Lower leg skin (tissue), 4 donors: ENCODE data around the gene SLC35G1. TPM values are rescaled to one million over a fixed set of nuclear protein-coding genes. Genes with fewer than 3 reads are reported as not detected.

ENCODE experiments used
- DNase-seq, 2 donors: peaks; one replicate each; pipeline ENCODE4 v3.0.0-alpha.2; 2019; ENCODE audit warnings: low spot score in 2 of 2
- H3K4me3 ChIP-seq: fragments of 200-600 bp; sonication (generic); 2 replicates; pipeline ENCODE4 v1.5.1; 2017; ENCODE audit warnings: mild to moderate bottlenecking, low read depth; ENCODE audit not compliant: poor library complexity, severe bottlenecking
- CTCF ChIP-seq, 3 donors: fragments of 450-650 bp; IDR thresholded peaks; one replicate each; pipeline ENCODE4 v1.5.1; 2016; ENCODE audit warnings: antibody characterized with exemption in 3 of 3, mild to moderate bottlenecking in 3 of 3, moderate library complexity in 2 of 3
- POLR2A ChIP-seq, 2 donors: fragments of 450-650 bp; IDR thresholded peaks; one replicate each; pipeline ENCODE4 v1.6.1; 2016 to 2017; ENCODE audit warnings: antibody characterized with exemption in 2 of 2, mild to moderate bottlenecking in 1 of 2, moderate library complexity in 1 of 2
- WGBS, 2 donors: methylation state at CpG; one replicate each; pipeline ENCODE4 v1.1.5; 2018; 5-methylcytosine and 5-hydroxymethylcytosine counted together
- intact Hi-C: fragments of 100-400 bp; cut with DNase I; formaldehyde crosslinking; loops from one replicate; pipeline ENCODE4 v1.15.0; 2023; ENCODE audit warnings: low total_unique reads
- total RNA-seq, 4 donors: library from RNA; depleted of rRNA; stranded (reverse); fragments of >200 nt; gene quantifications; one replicate each; pipeline ENCODE4 v1.1.0, GENCODE V29; 2016

Gene SLC35G1
- 1 to 10 TPM; 2.6 to 6.2 (median 4.3) TPM for total RNA-seq

- intact Hi-C loops: no loop called here
- peak; percentile 16 to 88 for DNase-seq
- no peak for TF ChIP-seq POLR2A (IDR thresholded peaks at IDR 0.05)
- TF ChIP-seq CTCF (IDR thresholded peaks at IDR 0.05): no peak
- H3K4me3 ChIP-seq: peak within 1 kb of the TSS; percentile 79
- WGBS, 2 donors: 1% methylated on average over 7 to 20 of the region's 82 CpGs
Measured at GRCh38 chr10:93893646-93894515, at the start of gene SLC35G1. SLC35G1 (plus strand) TSS chr10:93893978; CDS start chr10:93894034, 56 bp downstream.

- H3K4me3 ChIP-seq: no peak overlapping the region
- intact Hi-C loops: no loop called here
- no peak for TF ChIP-seq CTCF (IDR thresholded peaks at IDR 0.05)
- TF ChIP-seq POLR2A (IDR thresholded peaks at IDR 0.05): no peak
- WGBS, 2 donors: 90 to 95% methylated on average over 20 to 26 of the region's 30 CpGs
- no peak for DNase-seq
Measured at GRCh38 chr10:93844979-93845626, 48.7 kb upstream of the SLC35G1 start.

GRCh38 chr10:93849593-93849992, 44.2 kb upstream of the SLC35G1 start:
- no peak for DNase-seq
- TF ChIP-seq CTCF (IDR thresholded peaks at IDR 0.05): no peak
- TF ChIP-seq POLR2A (IDR thresholded peaks at IDR 0.05): no peak
- intact Hi-C loops: no loop called here
- no peak overlapping the region for H3K4me3 ChIP-seq
- 52 to 56% methylated on average over 4 of the region's 4 CpGs for WGBS, 2 donors

- intact Hi-C loops: no loop called here
- no peak for TF ChIP-seq POLR2A (IDR thresholded peaks at IDR 0.05)
- no peak for TF ChIP-seq CTCF (IDR thresholded peaks at IDR 0.05)
- 61 to 65% methylated on average over 10 of the region's 10 CpGs for WGBS, 2 donors
- H3K4me3 ChIP-seq: no peak overlapping the region
- DNase-seq: no peak
Measured at GRCh38 chr10:93850031-93851015, 43.5 kb upstream of the SLC35G1 start.

- WGBS, 2 donors: 84 to 92% methylated on average over 3 of the region's 3 CpGs
- DNase-seq: no peak
- intact Hi-C loops: no loop called here
- H3K4me3 ChIP-seq: no peak overlapping the region
- TF ChIP-seq POLR2A (IDR thresholded peaks at IDR 0.05): no peak
- no peak for TF ChIP-seq CTCF (IDR thresholded peaks at IDR 0.05)
Measured at GRCh38 chr10:93851169-93851568, 42.6 kb upstream of the SLC35G1 start.
